Common myeloid progenitor, CD34-positive (primary cell): Measurements from ENCODE around the gene HES7.

Experiments used
- CTCF ChIA-PET: fragments of 350-600 bp; sonication (Branson Sonifier 250); formaldehyde crosslinking; loops from one replicate; lab custom pipeline; 2021; ENCODE audit warnings: antibody characterized with exemption; lab: Charles Lee
- POLR2A ChIA-PET: fragments of 350-600 bp; sonication (Branson Sonifier 250); formaldehyde crosslinking; loops from one replicate; lab custom pipeline; 2021; ENCODE audit warnings: antibody characterized with exemption; lab: Charles Lee
- DNase-seq, 3 donors: peaks; one replicate each; pipeline versions ENCODE4 v3.0.0 to v3.0.0-alpha.2; 2013
- H3K27ac ChIP-seq, 2 experiments: 1 replicate in 1 of 2; 2 replicates in 1 of 2; pipeline ENCODE4 v1.7.0; 2013; ENCODE audit warnings: inconsistent platforms in 2 of 2, low read length in 2 of 2, mild to moderate bottlenecking in 2 of 2, low read depth in 1 of 2, moderate library complexity in 1 of 2; ENCODE audit not compliant: severe bottlenecking in 2 of 2, insufficient read depth in 1 of 2, poor library complexity in 1 of 2
- H3K27me3 ChIP-seq, 5 experiments: replicated peaks in 2 of 5; 1 replicate in 3 of 5; 2 replicates in 2 of 5; pipeline versions ENCODE4 v1.6.1 to v1.7.0; 2013; ENCODE audit warnings: low read length in 4 of 5, mild to moderate bottlenecking in 2 of 5, moderate library complexity in 2 of 5, inconsistent platforms in 1 of 5; ENCODE audit not compliant: insufficient read depth in 5 of 5, control insufficient read depth in 4 of 5
- H3K36me3 ChIP-seq, 4 experiments: 1 replicate in 2 of 4; 2 replicates in 2 of 4; pipeline versions ENCODE4 v1.6.1 to v1.7.0; 2013; ENCODE audit warnings: low read length in 3 of 4, control low read depth in 1 of 4, mild to moderate bottlenecking in 1 of 4; ENCODE audit not compliant: control insufficient read depth in 4 of 4, insufficient read depth in 4 of 4
- H3K4me1 ChIP-seq, 4 experiments: 1 replicate in 3 of 4; 2 replicates in 1 of 4; pipeline versions ENCODE4 v1.6.1 to v1.7.1; 2013; ENCODE audit warnings: low read length in 3 of 4, mild to moderate bottlenecking in 3 of 4, control low read depth in 1 of 4, inconsistent platforms in 1 of 4, moderate library complexity in 1 of 4; ENCODE audit not compliant: control insufficient read depth in 4 of 4, insufficient read depth in 4 of 4; ENCODE audit errors: control extremely low read depth in 1 of 4
- H3K4me3 ChIP-seq, 7 experiments: 1 replicate in 4 of 7; 2 replicates in 3 of 7; pipeline versions ENCODE4 v1.5.1 to v1.7.0; 2013; ENCODE audit warnings: mild to moderate bottlenecking in 7 of 7, low read length in 6 of 7, moderate library complexity in 6 of 7, inconsistent platforms in 2 of 7, low read depth in 2 of 7, control low read depth in 1 of 7; ENCODE audit not compliant: insufficient read depth in 4 of 7, control insufficient read depth in 1 of 7; ENCODE audit errors: extremely low read depth in 1 of 7
- H3K9me3 ChIP-seq, 5 experiments: 1 replicate in 4 of 5; 2 replicates in 1 of 5; pipeline versions ENCODE4 v1.6.1 to v1.7.1; 2013; ENCODE audit warnings: low read length in 4 of 5, mild to moderate bottlenecking in 2 of 5, inconsistent platforms in 1 of 5, low read depth in 1 of 5, moderate library complexity in 1 of 5; ENCODE audit not compliant: control insufficient read depth in 4 of 5, insufficient read depth in 2 of 5; ENCODE audit errors: control extremely low read depth in 1 of 5
- WGBS: methylation state at CpG from one replicate; pipeline ENCODE4 v1.1.5; 2013; ENCODE audit not compliant: insufficient coverage; 5-methylcytosine and 5-hydroxymethylcytosine counted together

HES7 gene

DNA sequence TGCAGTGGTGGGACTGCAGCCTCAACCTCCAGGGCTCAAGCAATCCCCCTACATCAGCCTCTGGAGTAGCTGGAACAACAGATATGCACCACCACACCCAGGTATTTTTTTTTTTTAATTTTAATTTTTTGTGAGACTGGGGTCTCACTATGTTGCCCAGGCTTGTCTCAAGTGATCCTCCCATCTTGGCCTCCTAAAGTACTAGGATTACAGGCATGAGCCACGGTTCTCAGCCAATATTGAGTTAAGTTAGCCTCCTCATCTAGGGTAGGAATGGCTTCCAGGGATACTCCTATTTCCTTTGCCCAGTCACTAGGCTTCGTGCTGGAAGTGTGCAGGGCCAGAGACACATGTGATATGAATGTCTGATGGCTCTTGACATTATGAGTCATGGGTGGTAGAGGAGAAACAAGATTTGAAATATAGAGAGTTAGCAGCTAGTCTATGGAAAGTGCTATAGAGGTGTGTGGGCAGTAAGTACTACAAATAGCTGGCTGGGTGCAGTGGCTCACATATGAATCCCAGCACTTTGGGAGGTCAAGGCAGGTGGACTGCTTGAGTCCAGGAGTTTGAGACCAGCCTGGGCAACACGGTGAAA is 8.0 kb upstream of the HES7 start:
- H3K9me3 ChIP-seq, result no peaks in the 10 kb centered on the region
- no peak overlapping the region for H3K27ac ChIP-seq
- ChIA-PET CTCF (interaction anchor here (0.6 to 22.4 kb wide), 4 partner anchors 8 to 34 kb away, joined by 3 to 292 read pairs (median 4); partner anchors contain the start of genes HES7, PER1 and VAMP2), POLR2A (interaction anchor here (0.6 kb wide), 1 partner anchor 138 kb away, joined by 4 read pairs; no protein-coding TSS in a partner anchor)
- peaks cover 0 to 4% (median 3%) of the 10 kb centered on the region in 5 experiments for H3K27me3 ChIP-seq
- 100% methylated on average over 2 of the region's 3 CpGs for WGBS
- peaks cover 0 to 6% (median 5%) of the 10 kb centered on the region in 4 experiments for H3K4me1 ChIP-seq
- DNase-seq, result no peak
- no peaks in the 10 kb centered on the region for H3K36me3 ChIP-seq
- H3K4me3 ChIP-seq, result no peak overlapping the region

GRCh38 chr17:8128125-8128784 is 4.3 kb upstream of the HES7 start:
- Histone ChIP-seq H3K4me3 (no peak overlapping the region), H3K36me3 (no peaks in the 10 kb centered on the region), H3K27ac (no peak overlapping the region), H3K27me3 (peaks cover 7 to 26% (median 19%) of the 10 kb centered on the region in 5 experiments), H3K4me1 (peaks cover 12 to 39% (median 38%) of the 10 kb centered on the region in 4 experiments), H3K9me3 (no peaks in the 10 kb centered on the region)
- no peak for DNase-seq
- POLR2A ChIA-PET, result interaction anchor here (0.6 kb wide), 1 partner anchor 13 kb away, joined by 3 read pairs; no protein-coding TSS in a partner anchor
- CTCF ChIA-PET, result interaction anchor here (1.6 to 4.7 kb wide), 2 partner anchors 9 to 30 kb away, joined by 4 to 48 read pairs; no protein-coding TSS in a partner anchor
- WGBS, result 93% methylated on average over 13 of the region's 14 CpGs

GRCh38 chr17:8126491-8127066 is 2.7 kb upstream of the HES7 start:
- Histone ChIP-seq H3K27ac (peak overlapping the region in 1 of 2 experiments; percentile 49), H3K36me3 (no peaks in the 10 kb centered on the region), H3K9me3 (no peaks in the 10 kb centered on the region), H3K27me3 (peaks cover 7 to 42% (median 25%) of the 10 kb centered on the region in 5 experiments), H3K4me3 (peak overlapping the region; percentile 74 to 93 (median 82)), H3K4me1 (peaks cover 12 to 56% (median 55%) of the 10 kb centered on the region in 4 experiments)
- ChIA-PET POLR2A (interaction anchor here (0.9 to 1.5 kb wide), 3 partner anchors 13 to 47 kb away, joined by 3 to 4 read pairs (median 3); no protein-coding TSS in a partner anchor), CTCF (interaction anchor here (0.6 to 4.7 kb wide), 7 partner anchors 10 to 95 kb away, joined by 3 to 48 read pairs (median 4); no protein-coding TSS in a partner anchor)
- DNase-seq, result peak in 2 of 3 donors; percentile 63 to 65
- 0% methylated on average over 23 of the region's 45 CpGs for WGBS

GRCh38 chr17:8125947-8126490 is 2.1 kb upstream of the HES7 start:
- Histone ChIP-seq H3K36me3 (no peaks in the 10 kb centered on the region), H3K27me3 (peaks cover 7 to 46% (median 23%) of the 10 kb centered on the region in 5 experiments), H3K9me3 (no peaks in the 10 kb centered on the region), H3K4me3 (peak overlapping the region; percentile 74 to 93 (median 82)), H3K27ac (no peak overlapping the region), H3K4me1 (peaks cover 12 to 59% (median 58%) of the 10 kb centered on the region in 4 experiments)
- POLR2A ChIA-PET, result interaction anchor here (0.9 to 1.5 kb wide), 2 partner anchors 13 to 47 kb away, joined by 3 to 4 read pairs; no protein-coding TSS in a partner anchor
- DNase-seq, result peak in 1 of 3 donors; percentile 44
- under 1% methylated on average over 31 of the region's 35 CpGs for WGBS
- CTCF ChIA-PET, result interaction anchor here (1.0 to 4.7 kb wide), 5 partner anchors 10 to 95 kb away, joined by 3 to 48 read pairs (median 4); no protein-coding TSS in a partner anchor

DNA sequence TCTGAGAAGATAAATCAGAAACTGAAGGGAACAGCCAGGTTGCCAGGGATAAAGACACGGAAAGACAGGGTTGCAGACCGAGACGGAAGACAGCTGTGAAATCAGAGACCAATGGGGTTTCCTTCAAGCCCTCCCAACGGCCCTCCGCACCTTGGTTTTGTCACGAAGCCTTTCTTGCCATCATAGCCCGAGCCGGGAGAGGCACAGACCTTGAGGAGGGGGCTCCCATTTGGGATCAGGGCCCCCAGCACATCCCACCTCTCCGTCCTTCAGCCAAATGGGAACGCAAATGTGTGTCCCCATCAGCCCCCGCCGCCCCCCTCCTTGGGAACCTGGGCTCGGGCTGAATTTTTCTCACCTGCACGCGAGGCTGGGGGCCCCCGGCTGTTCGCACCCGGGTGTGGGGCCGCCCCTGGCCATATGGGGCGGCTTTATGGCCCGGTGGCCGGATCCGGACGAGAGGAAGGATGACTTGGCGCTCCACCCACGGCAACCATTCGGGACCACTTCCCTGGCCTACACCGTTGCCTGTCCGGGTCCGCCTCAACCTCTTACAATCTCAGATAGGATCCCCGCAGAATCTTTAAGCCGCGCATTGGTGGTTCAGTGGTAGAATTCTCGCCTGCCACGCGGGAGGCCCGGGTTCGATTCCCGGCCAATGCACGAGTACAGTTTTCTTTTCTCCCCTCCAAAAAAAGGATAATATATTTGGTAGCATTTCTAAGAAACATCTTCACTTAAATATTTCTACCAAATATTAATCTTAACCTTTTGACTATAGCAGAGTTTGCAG is 1.4 kb upstream of the HES7 start:
- peak; percentile 78 to 84 (median 83) for DNase-seq
- POLR2A ChIA-PET, result no interaction called here
- Histone ChIP-seq H3K4me3 (peak overlapping the region; percentile 74 to 93 (median 82)), H3K36me3 (no peaks in the 10 kb centered on the region), H3K27me3 (peaks cover 7 to 47% (median 23%) of the 10 kb centered on the region in 5 experiments), H3K4me1 (peaks cover 12 to 66% (median 65%) of the 10 kb centered on the region in 4 experiments), H3K27ac (no peak overlapping the region), H3K9me3 (no peaks in the 10 kb centered on the region)
- CTCF ChIA-PET, result interaction anchor here (1.7 to 4.7 kb wide), 4 partner anchors 8 to 35 kb away, joined by 6 to 48 read pairs (median 20); no protein-coding TSS in a partner anchor
- WGBS, result under 1% methylated on average over 21 of the region's 40 CpGs
